Mucosa of descending colon (tissue), 3 donors: ENCODE data around the gene DSN1. TPM values are rescaled to one million over a fixed set of nuclear protein-coding genes. Genes with fewer than 3 reads are reported as not detected.

Source experiments
- ATAC-seq: fragments of 200-7000 bp; cut with Tn5 transposase; one replicate; pipeline ENCODE4 v1.9.1; 2020; ENCODE audit warnings: mild to moderate bottlenecking, moderate library complexity
- DNase-seq, 3 donors: peaks; one replicate each; pipeline ENCODE4 v3.0.0-alpha.2; 2020
- H3K36me3 ChIP-seq: fragments of 200-600 bp; one replicate; pipeline ENCODE4 v1.8.0; 2021; ENCODE audit warnings: low read depth, mild to moderate bottlenecking
- H3K4me1 ChIP-seq: fragments of 200-600 bp; one replicate; pipeline ENCODE4 v1.8.0; 2021; ENCODE audit warnings: low read depth, mild to moderate bottlenecking
- H3K4me3 ChIP-seq: fragments of 200-600 bp; one replicate; pipeline ENCODE4 v1.8.0; 2021; ENCODE audit warnings: mild to moderate bottlenecking
- H3K9me3 ChIP-seq: fragments of 200-600 bp; one replicate; pipeline ENCODE4 v1.8.0; 2021; ENCODE audit warnings: mild to moderate bottlenecking
- intact Hi-C, 2 donors: fragments of 100-400 bp; cut with DNase I in 1 of 2; cut with micrococcal nuclease in 1 of 2; formaldehyde crosslinking; loops; one replicate each; pipeline versions ENCODE4 v1.11.0 to v1.11.1; 2022; cut with DNase I, micrococcal nuclease
- total RNA-seq, 3 donors: library from RNA; stranded (reverse); fragmentation: NEBNext Ultra II Directional in 2 of 3; extraction: Animal tissue kit (Norgen Biotek cat#: 25700) in 2 of 3; gene quantifications; one replicate each; pipeline versions ENCODE4 v1.2.1 to v1.2.4, GENCODE V29; 2021 to 2023
- TF ChIP-seq, protein P1 (sequence below): fragments of 200-600 bp; IDR thresholded peaks from one replicate; pipeline ENCODE4 v1.8.0; 2022; ENCODE audit warnings: antibody characterized with exemption, mild to moderate bottlenecking
- donor health status: DM: no; HTN: no; CAD: no; lungs with moderate emphysema.
- donor health status: DM: no; HTN: no; CAD: no.
- donor health status: DM: no; HTN: yes; CAD: no.

Gene DSN1
- total RNA-seq, 3 donors from 2014 or later, result 7.8 to 11.3 (median 7.9) TPM

DNA sequence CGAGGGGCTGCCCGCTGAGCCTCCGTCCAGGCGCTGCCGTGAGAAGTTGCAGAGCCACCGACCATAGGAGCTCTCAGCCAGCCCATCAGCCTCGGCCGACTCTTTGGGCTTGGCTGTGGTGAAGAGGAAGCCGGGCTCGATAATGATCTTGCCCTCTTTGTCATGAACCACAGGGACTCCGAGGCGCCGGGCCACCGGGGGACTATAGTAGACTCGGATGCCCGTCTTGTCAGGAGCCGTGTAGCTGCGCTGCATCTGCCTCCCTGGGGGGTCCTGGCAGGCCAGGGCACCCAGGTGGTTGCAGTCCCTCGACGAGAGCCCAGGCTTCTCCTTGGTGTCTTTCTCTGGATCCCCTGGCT lies 20.5 kb upstream of the DSN1 start:
- Histone ChIP-seq H3K36me3 (no peaks in the 10 kb centered on the region), H3K4me1 (no peaks in the 10 kb centered on the region), H3K9me3 (no peaks in the 10 kb centered on the region), H3K4me3 (no peak overlapping the region)
- ATAC-seq, result no peak
- DNase-seq, result no peak
- TF ChIP-seq, protein P1, sequence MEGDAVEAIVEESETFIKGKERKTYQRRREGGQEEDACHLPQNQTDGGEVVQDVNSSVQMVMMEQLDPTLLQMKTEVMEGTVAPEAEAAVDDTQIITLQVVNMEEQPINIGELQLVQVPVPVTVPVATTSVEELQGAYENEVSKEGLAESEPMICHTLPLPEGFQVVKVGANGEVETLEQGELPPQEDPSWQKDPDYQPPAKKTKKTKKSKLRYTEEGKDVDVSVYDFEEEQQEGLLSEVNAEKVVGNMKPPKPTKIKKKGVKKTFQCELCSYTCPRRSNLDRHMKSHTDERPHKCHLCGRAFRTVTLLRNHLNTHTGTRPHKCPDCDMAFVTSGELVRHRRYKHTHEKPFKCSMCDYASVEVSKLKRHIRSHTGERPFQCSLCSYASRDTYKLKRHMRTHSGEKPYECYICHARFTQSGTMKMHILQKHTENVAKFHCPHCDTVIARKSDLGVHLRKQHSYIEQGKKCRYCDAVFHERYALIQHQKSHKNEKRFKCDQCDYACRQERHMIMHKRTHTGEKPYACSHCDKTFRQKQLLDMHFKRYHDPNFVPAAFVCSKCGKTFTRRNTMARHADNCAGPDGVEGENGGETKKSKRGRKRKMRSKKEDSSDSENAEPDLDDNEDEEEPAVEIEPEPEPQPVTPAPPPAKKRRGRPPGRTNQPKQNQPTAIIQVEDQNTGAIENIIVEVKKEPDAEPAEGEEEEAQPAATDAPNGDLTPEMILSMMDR, result no peak
- intact Hi-C loops, result no loop called here

GRCh38 chr20:36793294-36794115 lies 19.9 kb upstream of the DSN1 start:
- ATAC-seq (no peak), DNase-seq (no peak)
- H3K9me3 ChIP-seq, result no peaks in the 10 kb centered on the region
- intact Hi-C loops, result no loop called here
- H3K36me3 ChIP-seq, result no peaks in the 10 kb centered on the region
- H3K4me1 ChIP-seq, result no peaks in the 10 kb centered on the region
- no peak overlapping the region for H3K4me3 ChIP-seq
- TF ChIP-seq, protein P1, result no peak

DNA sequence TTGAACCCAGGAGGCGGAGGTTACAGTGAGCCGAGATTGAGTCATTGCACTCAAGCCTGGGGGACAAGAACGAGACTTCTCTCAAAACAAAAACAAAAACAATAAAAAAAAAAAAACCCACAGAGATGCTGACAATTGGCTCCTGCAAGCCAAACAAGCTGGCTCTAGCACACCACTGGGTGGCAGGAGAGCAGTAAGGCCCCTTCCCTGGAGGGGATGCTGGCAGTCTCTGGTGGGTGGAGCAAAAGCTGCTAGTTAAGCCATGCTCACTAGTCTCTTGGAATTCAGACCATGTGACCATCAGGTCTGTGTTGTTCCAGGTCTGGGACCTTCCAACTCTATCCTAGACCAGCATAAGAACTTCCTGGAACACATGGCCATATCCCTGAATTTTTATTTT lies 18.9 kb upstream of the DSN1 start:
- intact Hi-C loops, result no loop called here
- H3K4me1 ChIP-seq, result no peaks in the 10 kb centered on the region
- no peak overlapping the region for H3K4me3 ChIP-seq
- no peaks in the 10 kb centered on the region for H3K36me3 ChIP-seq
- H3K9me3 ChIP-seq, result no peaks in the 10 kb centered on the region
- peak; percentile 46 for ATAC-seq
- DNase-seq, result peak in 1 of 3 donors; percentile 25
- TF ChIP-seq, protein P1, result no peak

GRCh38 chr20:36791862-36792261 lies 18.3 kb upstream of the DSN1 start:
- Histone ChIP-seq H3K4me1 (no peaks in the 10 kb centered on the region), H3K4me3 (no peak overlapping the region), H3K9me3 (no peaks in the 10 kb centered on the region), H3K36me3 (no peaks in the 10 kb centered on the region)
- no peak for DNase-seq
- intact Hi-C loops, result no loop called here
- TF ChIP-seq, protein P1, result no peak
- ATAC-seq, result no peak

- ATAC-seq (no peak), DNase-seq (no peak)
- TF ChIP-seq, protein P1, result no peak
- Histone ChIP-seq H3K4me1 (no peaks in the 10 kb centered on the region), H3K4me3 (no peak overlapping the region), H3K9me3 (no peaks in the 10 kb centered on the region), H3K36me3 (no peaks in the 10 kb centered on the region)
- intact Hi-C loops, result no loop called here
Observed at GRCh38 chr20:36786663-36787062, 13.1 kb upstream of the DSN1 start.
